GM19467 (cell line): ENCODE measurements around the gene RILPL2.
"Not testable (repeated sequence)": the region's sequence is repeated elsewhere in the genome, so short reads cannot be mapped to it uniquely, and the experiment has no call there.

ENCODE experiments used
- ATAC-seq: cut with Tn5 transposase; IDR thresholded peaks from one replicate; pipeline ENCODE4 v1.9.1; 2021; ENCODE audit warnings: mild to moderate bottlenecking, moderate library complexity; ENCODE audit not compliant: unreplicated experiment

Gene RILPL2

DNA sequence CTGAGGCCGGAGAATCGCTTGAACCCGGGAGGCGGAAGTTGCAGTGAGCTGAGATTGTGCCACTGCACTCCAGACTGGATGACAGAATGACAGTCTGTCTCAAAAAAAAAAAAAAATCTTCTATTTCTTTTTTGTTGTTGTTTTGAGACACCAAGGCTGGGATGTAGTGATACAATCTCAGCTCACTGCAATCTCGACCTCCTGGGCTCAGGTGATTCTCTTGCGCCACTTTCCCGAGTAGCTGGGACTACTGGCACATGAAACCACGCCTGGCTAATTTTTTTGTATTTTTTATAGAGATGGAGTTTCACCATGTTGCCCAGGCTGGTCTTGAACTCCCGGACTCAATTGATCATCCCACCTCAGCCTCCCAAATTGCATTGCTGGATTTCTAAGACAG lies 14.2 kb upstream of the RILPL2 start:
- no peak for ATAC-seq

DNA sequence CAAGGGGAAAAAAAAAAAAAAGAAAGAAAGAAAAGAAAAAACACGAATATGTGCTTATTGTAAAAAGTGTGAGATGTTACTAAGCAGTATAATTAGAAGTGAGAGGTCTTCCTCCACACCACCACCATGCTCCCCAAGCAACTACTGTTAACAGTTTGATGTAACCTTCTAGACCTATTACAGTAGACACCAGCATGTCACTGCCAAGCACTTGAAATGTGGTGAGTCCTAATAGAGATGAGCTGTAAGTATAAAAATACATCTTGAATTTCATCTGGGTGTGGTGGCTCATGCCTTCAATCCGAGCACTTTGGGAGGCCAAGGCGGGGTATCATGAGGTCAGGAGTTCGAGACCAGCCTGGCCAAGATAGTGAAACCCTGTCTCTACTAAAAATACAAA lies 13.4 kb upstream of the RILPL2 start:
- no peak for ATAC-seq

DNA sequence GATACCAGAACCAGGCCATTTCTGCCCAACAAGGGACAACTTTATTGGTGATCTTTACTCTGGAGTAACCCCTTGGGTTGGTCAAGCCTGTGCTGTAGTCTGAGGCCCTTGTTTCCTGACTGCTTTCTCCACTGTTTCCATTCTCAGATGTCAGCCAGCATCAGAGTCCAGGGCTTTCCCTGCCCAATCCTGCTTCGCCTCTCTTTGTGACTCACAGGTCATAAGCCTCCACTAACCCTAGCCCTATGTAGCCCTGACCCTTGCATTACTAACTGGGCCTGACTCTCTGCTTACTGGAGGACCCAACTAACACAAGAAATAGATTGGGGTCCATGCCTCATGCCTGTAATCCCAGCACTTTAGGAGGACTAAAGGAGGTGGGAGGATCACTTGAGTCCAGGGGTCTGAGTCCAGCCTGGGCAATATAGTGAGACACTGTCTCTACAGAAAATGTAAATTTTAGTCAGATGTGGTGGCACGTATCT lies 12.8 kb upstream of the RILPL2 start:
- ATAC-seq, result no peak

GRCh38 chr12:123446333-123446713 lies 9.8 kb upstream of the RILPL2 start:
- ATAC-seq, result no peak

DNA sequence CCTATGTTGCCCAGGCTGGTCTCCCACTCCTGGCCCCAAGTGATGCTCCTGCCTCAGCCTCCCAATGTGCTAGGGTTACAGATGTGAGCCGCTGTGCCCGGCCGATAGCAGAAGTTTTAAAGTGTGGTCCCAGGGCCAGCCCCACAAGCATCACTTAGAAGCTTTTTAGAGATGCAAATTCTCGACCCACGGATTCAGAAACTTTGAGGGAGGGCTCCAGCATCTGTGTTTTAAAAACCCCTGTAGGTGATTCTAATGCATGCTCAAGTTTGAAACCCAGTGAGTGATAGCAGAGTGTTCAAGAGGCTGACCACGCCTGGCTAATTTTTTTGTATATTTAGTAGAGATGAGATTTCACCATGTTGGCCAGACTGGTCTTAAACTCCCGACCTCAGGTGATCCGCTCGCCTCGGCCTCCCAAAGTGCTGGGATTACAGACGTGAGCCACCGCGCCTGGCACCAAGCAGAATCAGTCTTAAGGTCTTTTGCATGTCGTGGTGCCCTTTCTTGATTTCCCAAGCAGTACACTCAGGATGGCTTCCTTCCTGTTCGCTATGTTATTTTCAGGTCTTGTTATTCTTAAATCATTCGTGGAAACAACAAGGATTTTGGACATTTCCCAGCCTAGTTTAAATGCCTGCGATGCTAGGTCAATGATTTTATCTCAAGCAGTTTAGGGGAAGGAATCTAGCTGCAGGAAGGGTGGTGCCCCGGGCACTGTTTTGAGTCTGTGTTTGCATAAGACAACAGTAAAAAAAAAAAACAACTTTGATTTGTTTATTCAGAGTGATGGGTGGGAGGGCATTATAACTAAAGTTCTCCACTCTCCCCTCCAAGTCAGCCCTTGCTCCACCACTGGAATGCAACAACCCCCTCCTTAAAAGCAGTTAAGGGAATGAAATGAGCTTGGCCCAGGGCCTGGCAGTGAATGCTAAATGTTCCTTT lies 9.2 kb upstream of the RILPL2 start:
- no peak for ATAC-seq

- ATAC-seq, result no peak
Observed at GRCh38 chr12:123444092-123445026, 7.9 kb upstream of the RILPL2 start.

DNA sequence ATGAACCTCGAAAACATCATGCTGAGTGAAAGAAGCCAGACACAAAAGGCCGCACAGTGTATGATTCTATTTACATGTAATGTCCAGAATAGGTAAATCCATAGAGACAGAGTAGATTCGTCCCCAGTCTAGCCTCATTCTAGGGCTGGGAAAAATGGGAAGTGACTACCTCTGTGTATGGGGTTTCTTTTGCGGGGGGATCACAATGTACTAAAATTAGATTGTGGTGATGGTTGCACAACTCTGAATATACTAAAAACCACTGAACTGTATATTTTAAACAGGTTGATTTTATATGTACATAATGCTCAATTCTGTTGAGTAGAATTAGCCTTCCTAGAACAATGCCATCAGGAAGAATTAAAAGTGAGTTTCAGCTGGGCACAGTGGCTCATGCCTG lies 6.3 kb upstream of the RILPL2 start:
- ATAC-seq, result no peak

DNA sequence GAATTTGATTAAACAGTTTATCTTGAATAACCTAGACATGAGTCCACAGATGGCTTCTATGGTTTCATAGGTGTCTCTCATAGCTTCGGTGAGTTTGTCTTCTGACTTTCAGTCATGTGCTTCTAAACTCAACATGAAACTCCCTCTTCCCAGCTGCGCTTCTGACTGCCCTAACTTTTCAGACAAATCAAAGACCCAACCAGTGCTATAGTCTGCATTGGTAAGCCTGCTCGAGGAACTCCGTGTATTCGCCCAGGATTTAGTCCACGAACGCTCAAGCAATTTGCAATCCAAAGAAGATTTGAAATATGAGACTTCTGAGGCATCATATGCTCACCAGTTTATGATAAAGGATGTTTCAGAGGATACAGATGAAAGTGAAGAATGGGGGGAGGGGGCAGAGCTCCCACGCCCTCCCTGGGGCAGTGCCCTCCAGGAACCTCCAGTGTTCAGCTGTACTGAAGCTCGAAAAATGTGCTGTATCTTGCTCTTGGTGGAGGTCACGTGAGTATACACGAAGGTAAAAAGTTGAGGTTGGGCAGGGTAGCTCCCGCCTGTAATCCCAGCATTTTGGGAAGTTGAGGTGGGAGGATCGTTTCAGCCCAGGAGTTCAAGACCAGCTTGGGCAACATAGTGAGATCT lies 5.2 kb upstream of the RILPL2 start:
- ATAC-seq, result no peak

- no peak for ATAC-seq
Observed at GRCh38 chr12:123435636-123436016, 858 bp downstream of the RILPL2 start.

DNA sequence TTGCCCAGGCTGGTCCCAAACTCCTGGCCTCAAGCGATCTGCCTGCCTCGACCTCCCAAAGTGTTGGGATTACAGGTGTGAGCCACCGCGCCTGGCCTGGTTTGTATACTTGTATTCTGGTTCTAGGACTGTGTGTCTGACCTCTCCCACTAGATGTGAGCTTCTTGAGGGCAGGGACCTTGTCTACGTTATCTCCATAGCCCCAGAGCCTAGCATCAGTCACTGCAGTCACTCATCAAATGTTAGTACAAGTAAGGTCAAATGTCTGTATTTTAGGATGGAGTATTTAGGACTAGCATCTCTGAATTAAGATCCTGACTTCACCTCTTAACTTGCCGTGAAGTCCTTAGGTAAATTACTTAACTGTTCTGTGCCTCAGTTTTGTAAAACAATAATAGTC lies 2.9 kb downstream of the RILPL2 start:
- ATAC-seq, result no peak

- not testable (repeated sequence) for ATAC-seq
Observed at GRCh38 chr12:123431951-123432817, 4.3 kb downstream of the RILPL2 start.

GRCh38 chr12:123429101-123429500 lies 7.4 kb downstream of the RILPL2 start:
- ATAC-seq, result not testable (repeated sequence)

DNA sequence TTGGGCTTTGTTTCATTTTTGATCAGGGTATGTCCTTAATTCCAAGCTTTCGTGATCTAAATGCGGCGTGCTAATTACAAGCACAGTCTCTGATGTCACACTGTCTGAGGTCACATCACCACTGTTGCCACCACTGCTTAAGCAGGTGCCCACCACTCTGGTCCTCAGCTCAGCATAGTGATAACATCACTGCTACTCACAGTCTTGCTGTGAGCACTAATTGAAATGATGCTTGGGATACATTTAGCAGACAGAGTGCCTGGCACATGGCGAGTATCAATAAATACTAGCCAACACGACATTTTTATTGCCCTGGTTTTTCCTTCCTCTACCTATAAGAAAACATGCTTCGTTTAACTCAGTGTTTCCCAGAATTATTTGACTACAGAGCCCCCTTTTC lies 7.9 kb downstream of the RILPL2 start:
- no peak for ATAC-seq

GRCh38 chr12:123427036-123427769 lies 9.3 kb downstream of the RILPL2 start:
- ATAC-seq, result peak; percentile 93

DNA sequence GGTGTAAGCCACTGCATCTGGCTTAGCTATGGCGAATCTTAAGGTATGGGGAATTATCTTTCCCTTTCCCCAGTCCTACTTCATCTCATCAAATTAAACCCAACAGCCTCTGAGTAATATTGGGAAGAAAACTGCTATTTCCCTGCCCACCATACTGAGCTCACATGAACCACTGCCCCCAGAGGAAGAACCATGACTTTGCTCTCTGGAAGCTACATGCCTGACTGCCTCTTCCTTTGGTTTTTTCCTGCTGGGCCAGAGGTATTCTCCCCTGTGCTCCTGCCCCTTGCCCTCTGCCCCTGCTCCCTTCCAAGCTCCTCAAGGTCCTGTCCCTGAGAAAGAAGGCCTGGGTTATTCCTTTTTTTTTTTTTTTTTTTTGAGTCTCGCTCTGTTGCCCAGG lies 15.2 kb downstream of the RILPL2 start:
- ATAC-seq, result no peak

DNA sequence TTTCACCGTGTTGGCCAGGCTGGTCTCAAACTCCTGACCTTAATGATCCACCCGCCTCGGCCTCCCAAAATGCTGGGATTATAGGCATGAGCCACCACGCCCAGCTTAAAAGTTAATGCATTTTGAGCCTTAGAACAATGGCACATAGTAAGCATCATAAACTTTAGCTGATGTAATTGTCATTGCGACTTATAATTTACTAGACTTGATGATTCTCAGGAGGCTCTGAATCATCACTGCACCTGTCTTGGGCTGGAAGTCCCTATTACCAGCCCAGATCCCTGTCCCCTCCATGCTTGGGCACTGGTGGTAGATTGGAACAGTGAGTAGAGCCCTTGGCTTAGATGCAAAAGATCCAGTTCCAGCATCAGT lies 26.5 kb downstream of the RILPL2 start:
- ATAC-seq, result no peak

- ATAC-seq, result not testable (repeated sequence)
Observed at GRCh38 chr12:123409284-123410040, 27.0 kb downstream of the RILPL2 start.

- ATAC-seq, result not testable (repeated sequence)
Observed at GRCh38 chr12:123408619-123409018, 27.9 kb downstream of the RILPL2 start.

GRCh38 chr12:123407934-123408333 lies 28.6 kb downstream of the RILPL2 start:
- not testable (repeated sequence) for ATAC-seq
